ENCODE results near the gene ZCCHC24. TPM values are rescaled to one million over a fixed set of nuclear protein-coding genes. Genes with fewer than 3 reads are reported as not detected.

ZCCHC24 gene
- polyA plus RNA-seq, 1 donor from 2014 or later: 0.80 TPM

DNA sequence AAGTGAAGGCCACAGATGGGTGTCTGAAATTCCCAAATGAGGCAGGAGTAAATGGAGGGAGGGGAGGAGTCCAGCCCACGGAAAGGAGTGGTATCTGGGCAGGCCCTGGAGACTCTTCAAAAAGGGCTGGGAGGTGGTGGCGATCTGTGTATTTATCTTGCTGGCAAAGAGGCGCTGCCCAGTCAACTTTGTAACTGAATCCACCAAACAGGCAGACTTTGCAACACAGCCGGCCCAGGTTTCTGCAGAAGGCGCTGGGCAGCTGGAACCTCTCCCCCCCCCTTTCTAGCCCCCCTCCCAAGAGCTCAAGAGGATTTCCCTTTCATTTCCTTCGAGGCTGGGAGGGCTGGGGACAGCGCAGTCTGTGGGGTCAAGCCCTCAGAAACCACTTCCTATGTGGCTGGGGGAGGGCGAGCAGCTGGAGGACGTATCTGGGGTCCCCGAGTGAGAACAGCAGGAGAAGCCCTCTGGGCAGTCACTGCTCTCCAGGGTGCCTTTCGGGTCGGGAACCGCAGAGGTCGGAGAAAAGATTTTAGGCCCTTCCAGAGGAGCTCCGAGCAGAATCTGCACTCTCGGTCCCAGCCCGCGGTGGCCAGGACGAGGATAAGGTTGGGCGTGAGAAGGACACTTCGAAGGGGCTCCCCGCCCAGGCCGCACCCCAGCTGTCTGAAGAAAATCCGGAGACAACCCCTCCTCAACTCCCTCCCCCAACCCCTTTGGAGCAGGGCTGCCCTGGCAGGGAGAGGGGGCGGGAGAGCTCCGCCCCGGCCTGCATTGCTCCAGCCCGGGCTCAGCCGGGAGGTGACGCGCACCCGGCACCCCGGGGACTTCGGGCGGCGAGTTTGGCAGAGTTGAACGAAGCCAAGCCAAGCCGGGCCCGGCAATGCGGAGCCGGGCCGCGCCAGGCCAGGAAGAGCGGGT, 965 bp downstream of the ZCCHC24 start:
- H3K36me3 Mint-ChIP-seq: no peaks in the 10 kb centered on the region
- peaks cover 2% of the 10 kb centered on the region for H3K27me3 Mint-ChIP-seq
- H3K27ac Mint-ChIP-seq: peak overlapping the region in 1 of 3 donors; percentile 59
- peak overlapping the region; percentile 81 to 96 (median 92) for H3K4me3 Mint-ChIP-seq
- H3K4me1 Mint-ChIP-seq: peaks cover 11 to 16% (median 16%) of the 10 kb centered on the region in 3 donors
- H3K9me3 Mint-ChIP-seq: no peaks in the 10 kb centered on the region

GRCh38 chr10:79443338-79444198, 1.9 kb downstream of the ZCCHC24 start:
- H3K27ac Mint-ChIP-seq: peak overlapping the region in 2 of 3 donors; percentile 43 to 59
- H3K9me3 Mint-ChIP-seq: no peaks in the 10 kb centered on the region
- H3K4me1 Mint-ChIP-seq: peaks cover 11 to 16% (median 16%) of the 10 kb centered on the region in 3 donors
- H3K36me3 Mint-ChIP-seq: peaks cover 3% of the 10 kb centered on the region
- peak overlapping the region; percentile 81 to 96 (median 92) for H3K4me3 Mint-ChIP-seq
- peaks cover 2% of the 10 kb centered on the region for H3K27me3 Mint-ChIP-seq

DNA sequence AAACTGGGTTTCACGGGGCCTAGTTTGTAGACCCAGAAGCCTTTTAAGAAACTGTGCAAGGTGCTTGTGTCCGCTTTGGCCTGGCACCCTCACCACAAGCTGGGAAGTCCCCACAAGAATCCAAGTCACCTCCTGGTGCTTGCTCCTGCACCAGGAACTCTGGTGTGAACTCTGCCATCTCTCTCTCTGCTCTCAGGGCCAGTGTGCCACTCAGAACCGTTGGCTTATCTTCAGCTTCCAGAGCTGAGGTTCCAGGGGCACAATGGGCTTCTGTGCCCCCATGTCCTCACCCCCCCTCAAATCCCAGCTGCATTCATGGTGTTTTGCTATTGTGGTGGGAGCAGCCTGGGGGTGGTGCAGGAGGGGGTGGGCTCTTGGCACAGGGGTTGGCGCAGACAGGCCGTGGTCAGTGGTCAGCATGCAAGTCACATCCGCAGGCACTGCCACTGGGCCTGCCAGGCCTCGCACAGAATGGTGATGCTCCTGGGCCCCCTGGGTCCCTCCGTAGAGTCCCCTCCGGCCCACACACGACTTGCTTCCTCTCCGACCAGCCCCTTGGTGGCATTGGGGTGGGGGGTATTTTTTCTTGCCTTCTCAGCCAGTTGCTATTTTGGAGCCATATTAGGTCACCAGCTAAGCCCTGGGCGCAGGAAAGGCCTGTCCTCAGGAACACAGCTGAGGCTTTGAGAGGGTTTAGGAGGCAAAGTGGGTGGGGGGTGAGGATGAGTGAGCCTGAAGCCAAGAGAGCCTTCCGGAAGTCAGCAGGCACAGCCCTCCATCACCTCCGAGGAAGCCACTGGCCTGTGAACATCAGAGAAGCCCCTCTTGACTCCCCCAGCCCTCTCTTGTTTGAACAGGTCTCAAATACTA, 3.0 kb downstream of the ZCCHC24 start:
- H3K27me3 Mint-ChIP-seq: peaks cover 2% of the 10 kb centered on the region
- H3K4me3 Mint-ChIP-seq: peak overlapping the region in 1 of 4 donors; percentile 91
- no peaks in the 10 kb centered on the region for H3K9me3 Mint-ChIP-seq
- H3K27ac Mint-ChIP-seq: no peak overlapping the region
- H3K36me3 Mint-ChIP-seq: peaks cover 5% of the 10 kb centered on the region
- H3K4me1 Mint-ChIP-seq: peaks cover 11 to 16% (median 16%) of the 10 kb centered on the region in 3 donors

- H3K27ac Mint-ChIP-seq: no peak overlapping the region
- peaks cover 6 to 15% (median 11%) of the 10 kb centered on the region in 3 donors for H3K4me1 Mint-ChIP-seq
- H3K36me3 Mint-ChIP-seq: peaks cover 5% of the 10 kb centered on the region
- H3K27me3 Mint-ChIP-seq: peaks cover 2% of the 10 kb centered on the region
- H3K9me3 Mint-ChIP-seq: no peaks in the 10 kb centered on the region
- no peak overlapping the region for H3K4me3 Mint-ChIP-seq
Observed at GRCh38 chr10:79441433-79441832, 4.0 kb downstream of the ZCCHC24 start.

GRCh38 chr10:79440281-79440680, 5.1 kb downstream of the ZCCHC24 start:
- Mint-ChIP-seq H3K27me3 (peaks cover 2% of the 10 kb centered on the region), H3K9me3 (no peaks in the 10 kb centered on the region)

GRCh38 chr10:79438699-79439085, 6.7 kb downstream of the ZCCHC24 start:
- H3K27me3 Mint-ChIP-seq: no peaks in the 10 kb centered on the region
- peaks cover under 1 to 4% (median 4%) of the 10 kb centered on the region in 3 donors for H3K4me1 Mint-ChIP-seq
- no peak overlapping the region for H3K27ac Mint-ChIP-seq
- no peaks in the 10 kb centered on the region for H3K9me3 Mint-ChIP-seq
- no peak overlapping the region for H3K4me3 Mint-ChIP-seq
- peaks cover 5% of the 10 kb centered on the region for H3K36me3 Mint-ChIP-seq

More at GRCh38 chr10:79440281-79440680, 5.1 kb downstream of the ZCCHC24 start:
- Mint-ChIP-seq H3K27ac (no peak overlapping the region), H3K4me3 (no peak overlapping the region), H3K4me1 (peaks cover 6 to 10% (median 10%) of the 10 kb centered on the region in 3 donors), H3K36me3 (peaks cover 5% of the 10 kb centered on the region)

DNA sequence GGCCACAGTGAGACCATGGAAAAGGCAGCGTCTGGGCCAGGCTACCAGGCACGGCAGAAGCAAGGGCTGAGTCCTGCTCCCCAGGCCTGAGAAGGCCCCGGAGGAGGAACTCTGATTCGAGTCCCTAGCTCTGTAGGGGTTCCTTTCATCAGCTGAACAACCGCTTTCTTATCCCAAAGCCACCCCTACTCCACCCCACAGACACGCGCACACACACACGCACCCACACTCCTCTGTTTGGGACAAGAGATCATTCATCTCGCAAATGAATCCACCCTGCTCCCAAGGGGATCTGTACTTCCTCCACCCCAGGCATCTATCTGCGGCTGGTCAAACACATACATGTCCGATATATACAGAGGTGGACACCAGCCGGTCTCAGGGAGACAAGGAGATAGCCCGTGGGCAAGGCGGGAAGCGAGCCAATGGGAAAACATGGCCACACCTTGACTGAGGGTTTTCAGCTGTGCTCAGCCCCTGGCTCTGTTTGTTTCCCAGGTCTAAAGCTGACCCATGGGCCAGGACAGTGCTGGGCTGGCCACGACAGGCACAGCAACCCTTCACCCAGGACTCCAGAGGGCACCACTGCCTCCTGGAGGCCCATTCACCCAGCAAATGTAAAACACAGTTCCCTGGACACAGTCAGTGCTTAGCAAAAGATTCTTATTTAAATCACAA, 7.3 kb downstream of the ZCCHC24 start:
- Mint-ChIP-seq H3K27me3 (no peaks in the 10 kb centered on the region), H3K36me3 (peaks cover 5% of the 10 kb centered on the region), H3K27ac (peak overlapping the region in 1 of 3 donors; percentile 43), H3K4me1 (no peaks in the 10 kb centered on the region), H3K9me3 (no peaks in the 10 kb centered on the region), H3K4me3 (no peak overlapping the region)

DNA sequence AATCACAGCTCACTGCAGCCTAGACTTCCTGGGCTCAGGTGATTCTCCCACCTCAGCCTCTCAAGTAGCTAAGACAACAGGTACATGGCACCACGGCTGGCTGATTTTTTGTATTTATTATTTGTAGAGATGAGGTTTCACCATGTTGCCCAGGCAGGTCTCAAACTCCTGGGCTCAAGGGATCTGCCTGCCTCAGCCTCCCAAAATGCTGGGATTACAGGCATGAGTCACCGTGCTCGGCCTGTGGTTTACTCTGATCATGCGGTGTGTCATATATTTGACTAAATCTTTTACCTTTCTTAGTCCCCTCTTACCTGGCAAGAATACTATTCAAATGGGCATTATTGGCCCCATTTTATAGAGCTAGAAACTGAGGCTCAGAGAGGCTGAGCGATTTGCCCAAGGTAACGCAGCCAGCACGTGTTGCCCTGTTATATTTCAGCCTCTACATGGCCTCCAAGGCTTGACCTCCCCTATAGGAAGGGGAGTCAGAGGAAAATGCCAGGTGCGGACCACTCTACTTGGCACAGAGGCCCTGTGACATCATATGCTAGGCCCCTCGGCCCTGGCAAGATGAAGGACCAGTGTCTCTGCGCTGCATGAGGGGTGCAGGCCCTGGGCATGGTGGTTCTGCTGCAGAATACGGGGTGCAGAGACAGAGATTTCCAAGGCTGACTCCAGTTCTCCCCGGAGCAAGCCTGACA, 8.2 kb downstream of the ZCCHC24 start:
- Mint-ChIP-seq H3K9me3 (no peaks in the 10 kb centered on the region), H3K4me3 (no peak overlapping the region), H3K27ac (peak overlapping the region in 2 of 3 donors; percentile 14 to 43), H3K36me3 (peaks cover 5% of the 10 kb centered on the region), H3K4me1 (no peaks in the 10 kb centered on the region), H3K27me3 (no peaks in the 10 kb centered on the region)

GRCh38 chr10:79436850-79437103, 8.6 kb downstream of the ZCCHC24 start:
- no peaks in the 10 kb centered on the region for H3K9me3 Mint-ChIP-seq
- no peak overlapping the region for H3K27ac Mint-ChIP-seq
- no peaks in the 10 kb centered on the region for H3K27me3 Mint-ChIP-seq
- H3K4me1 Mint-ChIP-seq: no peaks in the 10 kb centered on the region
- no peak overlapping the region for H3K4me3 Mint-ChIP-seq
- H3K36me3 Mint-ChIP-seq: peaks cover 5% of the 10 kb centered on the region

DNA sequence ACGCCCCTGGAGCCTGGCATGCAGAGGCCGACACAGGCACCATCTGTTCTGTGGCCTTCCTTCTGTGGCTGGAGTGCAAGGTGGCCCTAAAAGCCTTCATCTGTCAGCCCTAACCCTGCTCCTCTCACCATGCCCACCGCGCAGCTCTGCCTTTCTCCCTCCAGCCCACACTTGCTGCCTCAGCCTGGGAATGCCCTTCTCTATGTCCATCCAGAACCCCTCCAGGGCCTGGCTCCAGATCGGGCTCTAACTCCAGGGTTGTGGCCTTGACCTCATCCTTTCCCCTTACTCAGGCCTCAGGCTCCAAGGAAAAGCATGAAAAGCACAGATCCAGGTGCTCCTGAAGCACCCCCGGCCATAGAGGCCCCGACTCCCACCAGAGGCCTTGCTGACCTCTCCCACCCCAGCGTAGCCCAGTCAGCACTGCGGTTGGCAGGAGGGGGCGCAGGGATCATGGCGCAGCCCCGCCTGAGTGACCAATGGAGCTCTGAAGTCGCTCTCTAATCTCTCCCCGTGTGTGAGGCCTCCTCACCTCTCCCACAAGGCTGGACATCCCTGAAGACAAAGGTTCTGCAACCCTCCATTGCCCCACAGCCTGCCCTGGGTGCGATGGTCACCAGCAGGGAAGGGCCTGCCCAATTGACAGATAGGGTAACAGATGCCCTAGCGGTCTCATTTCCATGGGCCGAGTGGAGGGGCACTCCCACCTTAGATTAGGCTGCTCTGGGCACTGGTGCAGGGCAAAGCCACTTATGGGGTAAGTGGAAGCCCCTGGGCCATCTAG, 9.2 kb downstream of the ZCCHC24 start:
- H3K27me3 Mint-ChIP-seq: no peaks in the 10 kb centered on the region
- no peak overlapping the region for H3K27ac Mint-ChIP-seq
- H3K4me1 Mint-ChIP-seq: no peaks in the 10 kb centered on the region
- no peak overlapping the region for H3K4me3 Mint-ChIP-seq
- H3K9me3 Mint-ChIP-seq: no peaks in the 10 kb centered on the region
- peaks cover 5% of the 10 kb centered on the region for H3K36me3 Mint-ChIP-seq

GRCh38 chr10:79435271-79436065, 10.0 kb downstream of the ZCCHC24 start:
- H3K36me3 Mint-ChIP-seq: peaks cover 5% of the 10 kb centered on the region

DNA sequence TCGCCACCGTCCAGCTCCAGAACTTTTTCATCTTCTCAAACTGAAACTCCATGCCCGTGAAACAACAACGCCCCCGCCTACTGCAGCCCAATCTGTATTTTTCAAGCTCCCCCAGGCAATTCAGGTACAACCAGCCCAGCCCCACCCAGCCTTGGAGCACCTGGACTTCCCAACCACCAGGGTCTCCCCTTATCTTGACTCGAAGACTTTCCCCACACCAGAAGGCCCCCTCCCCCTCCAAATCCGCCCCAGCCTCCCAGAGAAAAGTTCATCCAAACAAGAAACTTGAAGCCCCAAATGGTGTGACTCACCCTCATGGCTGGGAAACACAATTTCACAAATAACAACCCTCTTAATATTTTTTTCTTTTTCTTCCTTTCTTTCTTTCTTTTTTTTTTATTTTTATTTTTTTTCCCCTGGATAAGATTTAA, 10.6 kb downstream of the ZCCHC24 start:
- Mint-ChIP-seq H3K9me3 (no peaks in the 10 kb centered on the region), H3K27ac (peak overlapping the region in 1 of 3 donors; percentile 82), H3K4me1 (no peaks in the 10 kb centered on the region), H3K4me3 (no peak overlapping the region), H3K27me3 (no peaks in the 10 kb centered on the region), H3K36me3 (peaks cover 5% of the 10 kb centered on the region)

More at GRCh38 chr10:79435271-79436065, 10.0 kb downstream of the ZCCHC24 start:
- Mint-ChIP-seq H3K27me3 (no peaks in the 10 kb centered on the region), H3K27ac (no peak overlapping the region), H3K4me1 (no peaks in the 10 kb centered on the region), H3K4me3 (no peak overlapping the region), H3K9me3 (no peaks in the 10 kb centered on the region)
